Measurements from ENCODE around the gene C1R.

Gene C1R

GRCh38 chr12:7035463-7035862 is 56.8 kb downstream of the C1R start:
- Histone ChIP-seq H3K27me3 (ENCODE audit: insufficient read depth, insufficient read length) (no peaks in the 10 kb centered on the region), H3K4me3 (ENCODE audit: insufficient read length, low read depth) (no peak overlapping the region), H3K36me3 (ENCODE audit: insufficient read depth, insufficient read length, low read length) (no peaks in the 10 kb centered on the region), H3K4me1 (ENCODE audit: insufficient read depth, insufficient read length) (no peaks in the 10 kb centered on the region), H3K9ac (ENCODE audit: insufficient read length, low read depth) (no peak overlapping the region), H3K9me3 (ENCODE audit: insufficient read depth, low read length) (peaks cover 12% of the 10 kb centered on the region; the same call in 1 of the 2 replicates)
- no peak for TF ChIP-seq YY1 (IDR thresholded peaks at IDR 0.05; ENCODE audit: insufficient read depth, insufficient read length)
- DNase-seq (ENCODE audit: low read depth, low spot score): no peak

GRCh38 chr12:7034464-7034863 is 57.8 kb downstream of the C1R start:
- H3K9me3 ChIP-seq (ENCODE audit: insufficient read depth, low read length): peaks cover 12% of the 10 kb centered on the region; the same call in 1 of the 2 replicates
- no peaks in the 10 kb centered on the region for H3K27me3 ChIP-seq (ENCODE audit: insufficient read depth, insufficient read length)
- no peak for DNase-seq (ENCODE audit: low read depth, low spot score)
- H3K9ac ChIP-seq (ENCODE audit: insufficient read length, low read depth): no peak overlapping the region
- TF ChIP-seq SUZ12 (IDR thresholded peaks at IDR 0.05; ENCODE audit: extremely low read depth, insufficient read depth, insufficient read length) (no peak), YY1 (IDR thresholded peaks at IDR 0.05; ENCODE audit: insufficient read depth, insufficient read length) (no peak), ZNF274 (IDR thresholded peaks at IDR 0.05; ENCODE audit: low read depth, low read length) (no peak)
- no peak overlapping the region for H3K4me3 ChIP-seq (ENCODE audit: insufficient read length, low read depth)
- no peaks in the 10 kb centered on the region for H3K36me3 ChIP-seq (ENCODE audit: insufficient read depth, insufficient read length, low read length)
- no peaks in the 10 kb centered on the region for H3K4me1 ChIP-seq (ENCODE audit: insufficient read depth, insufficient read length)

GRCh38 chr12:7032990-7033389 is 59.3 kb downstream of the C1R start:
- Histone ChIP-seq H3K4me3 (ENCODE audit: insufficient read length, low read depth) (no peak overlapping the region), H3K4me1 (ENCODE audit: insufficient read depth, insufficient read length) (no peaks in the 10 kb centered on the region), H3K9ac (ENCODE audit: insufficient read length, low read depth) (no peak overlapping the region), H3K27me3 (ENCODE audit: insufficient read depth, insufficient read length) (no peaks in the 10 kb centered on the region), H3K9me3 (ENCODE audit: insufficient read depth, low read length) (peaks cover 12% of the 10 kb centered on the region; the same call in 1 of the 2 replicates), H3K36me3 (ENCODE audit: insufficient read depth, insufficient read length, low read length) (no peaks in the 10 kb centered on the region)
- DNase-seq (ENCODE audit: low read depth, low spot score): no peak
- TF ChIP-seq ZNF274 (IDR thresholded peaks at IDR 0.05; ENCODE audit: low read depth, low read length): no peak

- H3K9ac ChIP-seq (ENCODE audit: insufficient read length, low read depth): no peak overlapping the region
- TF ChIP-seq YY1 (IDR thresholded peaks at IDR 0.05; ENCODE audit: insufficient read depth, insufficient read length): no peak
- no peak for TF ChIP-seq SUZ12 (IDR thresholded peaks at IDR 0.05; ENCODE audit: extremely low read depth, insufficient read depth, insufficient read length)
- no peak for TF ChIP-seq ZNF274 (IDR thresholded peaks at IDR 0.05; ENCODE audit: low read depth, low read length)
- H3K36me3 ChIP-seq (ENCODE audit: insufficient read depth, insufficient read length, low read length): no peaks in the 10 kb centered on the region
- no peak for DNase-seq (ENCODE audit: low read depth, low spot score)
- no peaks in the 10 kb centered on the region for H3K4me1 ChIP-seq (ENCODE audit: insufficient read depth, insufficient read length)
- H3K27me3 ChIP-seq (ENCODE audit: insufficient read depth, insufficient read length): no peaks in the 10 kb centered on the region
- H3K9me3 ChIP-seq (ENCODE audit: insufficient read depth, low read length): peaks cover 6% of the 10 kb centered on the region; the same call in 1 of the 2 replicates
- H3K4me3 ChIP-seq (ENCODE audit: insufficient read length, low read depth): no peak overlapping the region
These were observed 60.9 kb downstream of the C1R start for GRCh38 chr12:7031306-7031705.

Measured in NT2/D1 (cell line).